Tibial artery (tissue), 4 donors: ENCODE results near the gene STK24.

ENCODE experiments used
- DNase-seq, 2 donors: peaks; one replicate each; pipeline ENCODE4 v3.0.0-alpha.2; 2019
- H3K27ac ChIP-seq, 2 donors: fragments of 200-600 bp; sonication (generic) in 1 of 2; 1 replicate in 1 of 2; 2 replicates in 1 of 2; pipeline ENCODE4 v1.5.1; 2018 to 2019; ENCODE audit warnings: mild to moderate bottlenecking in 1 of 2
- H3K27me3 ChIP-seq, 2 donors: fragments of 200-600 bp; sonication (generic) in 1 of 2; one replicate each; pipeline versions ENCODE4 v1.5.1 to v1.6.0; 2016 to 2019
- H3K36me3 ChIP-seq, 3 donors: fragments of 200-600 bp; sonication (generic) in 2 of 3; one replicate each; pipeline ENCODE4 v1.5.1; 2016 to 2019; ENCODE audit warnings: mild to moderate bottlenecking in 2 of 3
- H3K4me1 ChIP-seq, 4 donors: fragments of 200-600 bp; sonication (generic) in 2 of 4; 1 replicate in 3 of 4; 2 replicates in 1 of 4; pipeline ENCODE4 v1.5.1; 2016 to 2019
- H3K4me3 ChIP-seq, 2 donors: fragments of 200-600 bp; sonication (generic) in 1 of 2; 1 replicate in 1 of 2; 2 replicates in 1 of 2; pipeline ENCODE4 v1.5.1; 2018 to 2019; ENCODE audit warnings: mild to moderate bottlenecking in 2 of 2
- H3K9me3 ChIP-seq, 3 donors: fragments of 200-600 bp; sonication (generic) in 1 of 3; one replicate each; pipeline ENCODE4 v1.5.1; 2016 to 2019
- intact Hi-C: fragments of 100-400 bp; cut with DNase I; formaldehyde crosslinking; loops from one replicate; pipeline ENCODE4 v1.15.0; 2023; ENCODE audit warnings: low total_unique reads
- TF ChIP-seq, protein P1 (sequence below), 2 experiments: fragments of 200-600 bp in 1 of 2; fragments of 450-650 bp in 1 of 2; IDR thresholded peaks; one replicate each; pipeline ENCODE4 v1.5.1; 2017 to 2019; ENCODE audit warnings: antibody characterized with exemption in 2 of 2, mild to moderate bottlenecking in 1 of 2, moderate library complexity in 1 of 2

STK24 gene

DNA sequence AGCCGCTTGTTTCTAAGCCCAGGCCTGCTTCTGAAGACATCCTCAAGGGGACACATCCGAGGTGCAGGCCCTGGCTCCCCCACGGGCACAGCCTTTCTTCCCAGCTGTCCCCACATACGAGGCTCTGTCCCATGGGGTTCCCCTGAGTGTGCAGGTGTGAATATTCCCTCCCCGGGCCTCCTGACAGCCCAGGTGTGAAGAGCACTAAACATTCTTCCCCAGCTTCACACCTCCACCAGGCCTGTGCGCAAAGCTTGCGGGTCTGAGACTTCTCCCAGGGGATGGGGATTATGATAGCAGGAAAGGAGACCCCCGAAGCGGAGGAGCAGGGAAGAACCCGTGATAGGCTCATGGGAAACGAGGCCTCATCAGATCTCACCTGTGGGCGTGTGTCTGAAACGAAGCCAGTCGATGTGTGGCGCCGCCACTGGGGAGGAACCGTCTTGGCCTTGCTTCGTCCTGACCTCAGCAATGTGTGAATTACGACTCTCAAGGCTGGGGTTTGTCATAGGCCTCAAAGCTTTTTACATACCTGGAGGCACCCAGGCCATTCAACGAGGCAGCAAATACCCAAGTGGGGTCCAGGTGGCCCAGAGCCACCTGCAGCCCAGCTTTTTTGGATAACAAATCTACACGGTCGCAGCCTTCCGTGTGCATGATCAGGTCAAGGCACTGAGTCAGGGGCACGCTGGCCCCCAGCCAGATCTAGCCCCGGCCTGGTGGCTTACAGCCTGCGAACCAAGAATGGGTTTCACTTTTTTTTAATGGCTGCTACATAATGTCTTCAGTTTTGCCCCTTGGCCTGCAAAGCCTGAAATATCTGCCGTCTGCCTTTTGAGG lies 134.3 kb downstream of the STK24 start:
- Histone ChIP-seq H3K4me1 (peaks cover 0 to 8% (median 4%) of the 10 kb centered on the region in 4 donors), H3K27ac (no peak overlapping the region), H3K27me3 (no peaks in the 10 kb centered on the region), H3K4me3 (no peak overlapping the region), H3K36me3 (peaks cover 14 to 78% (median 51%) of the 10 kb centered on the region in 3 donors), H3K9me3 (no peaks in the 10 kb centered on the region)
- DNase-seq: no peak
- TF ChIP-seq, protein P1, sequence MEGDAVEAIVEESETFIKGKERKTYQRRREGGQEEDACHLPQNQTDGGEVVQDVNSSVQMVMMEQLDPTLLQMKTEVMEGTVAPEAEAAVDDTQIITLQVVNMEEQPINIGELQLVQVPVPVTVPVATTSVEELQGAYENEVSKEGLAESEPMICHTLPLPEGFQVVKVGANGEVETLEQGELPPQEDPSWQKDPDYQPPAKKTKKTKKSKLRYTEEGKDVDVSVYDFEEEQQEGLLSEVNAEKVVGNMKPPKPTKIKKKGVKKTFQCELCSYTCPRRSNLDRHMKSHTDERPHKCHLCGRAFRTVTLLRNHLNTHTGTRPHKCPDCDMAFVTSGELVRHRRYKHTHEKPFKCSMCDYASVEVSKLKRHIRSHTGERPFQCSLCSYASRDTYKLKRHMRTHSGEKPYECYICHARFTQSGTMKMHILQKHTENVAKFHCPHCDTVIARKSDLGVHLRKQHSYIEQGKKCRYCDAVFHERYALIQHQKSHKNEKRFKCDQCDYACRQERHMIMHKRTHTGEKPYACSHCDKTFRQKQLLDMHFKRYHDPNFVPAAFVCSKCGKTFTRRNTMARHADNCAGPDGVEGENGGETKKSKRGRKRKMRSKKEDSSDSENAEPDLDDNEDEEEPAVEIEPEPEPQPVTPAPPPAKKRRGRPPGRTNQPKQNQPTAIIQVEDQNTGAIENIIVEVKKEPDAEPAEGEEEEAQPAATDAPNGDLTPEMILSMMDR (IDR thresholded peaks at IDR 0.05): no peak
- intact Hi-C loops: loop anchor here (10.0 kb wide), 1 partner anchor 142 kb away; no protein-coding TSS in a partner anchor

DNA sequence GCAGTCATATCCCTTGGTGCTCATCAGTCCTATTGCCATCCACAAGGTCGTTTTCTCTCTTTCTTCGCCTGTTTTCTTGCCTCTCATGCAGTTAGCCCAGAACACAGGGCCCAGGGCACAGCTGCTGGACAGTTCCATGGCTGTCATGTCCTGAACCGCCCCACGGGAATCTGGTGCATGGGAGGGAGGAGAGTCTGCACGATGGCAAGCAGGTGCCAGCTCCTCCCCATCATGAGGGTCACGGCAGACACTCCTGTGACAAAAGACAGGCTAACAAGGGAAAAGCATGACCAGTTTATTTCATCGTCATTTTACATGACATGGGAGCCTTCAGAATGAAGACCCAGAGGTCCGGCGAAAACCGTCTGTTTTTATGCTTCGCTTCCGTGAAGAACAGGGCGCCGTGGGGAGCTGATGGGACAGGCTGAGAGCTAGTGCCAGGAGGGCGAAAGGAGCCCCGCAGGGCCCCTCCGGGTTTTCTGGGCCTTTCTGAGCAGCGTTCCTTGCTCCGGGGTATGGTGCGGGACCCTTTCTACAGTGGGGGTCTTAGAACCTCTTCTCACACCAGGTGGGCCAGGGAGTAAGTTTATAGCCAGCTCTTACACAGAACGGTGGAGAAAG lies 135.7 kb downstream of the STK24 start:
- intact Hi-C loops: loop anchor here (10.0 kb wide), 1 partner anchor 144 kb away; no protein-coding TSS in a partner anchor
- no peak for DNase-seq
- H3K27ac ChIP-seq: no peak overlapping the region
- peaks cover 16 to 75% (median 45%) of the 10 kb centered on the region in 3 donors for H3K36me3 ChIP-seq
- TF ChIP-seq, protein P1 (IDR thresholded peaks at IDR 0.05): no peak
- no peaks in the 10 kb centered on the region for H3K27me3 ChIP-seq
- peaks cover 0 to 8% (median 4%) of the 10 kb centered on the region in 4 donors for H3K4me1 ChIP-seq
- no peak overlapping the region for H3K4me3 ChIP-seq
- no peaks in the 10 kb centered on the region for H3K9me3 ChIP-seq

DNA sequence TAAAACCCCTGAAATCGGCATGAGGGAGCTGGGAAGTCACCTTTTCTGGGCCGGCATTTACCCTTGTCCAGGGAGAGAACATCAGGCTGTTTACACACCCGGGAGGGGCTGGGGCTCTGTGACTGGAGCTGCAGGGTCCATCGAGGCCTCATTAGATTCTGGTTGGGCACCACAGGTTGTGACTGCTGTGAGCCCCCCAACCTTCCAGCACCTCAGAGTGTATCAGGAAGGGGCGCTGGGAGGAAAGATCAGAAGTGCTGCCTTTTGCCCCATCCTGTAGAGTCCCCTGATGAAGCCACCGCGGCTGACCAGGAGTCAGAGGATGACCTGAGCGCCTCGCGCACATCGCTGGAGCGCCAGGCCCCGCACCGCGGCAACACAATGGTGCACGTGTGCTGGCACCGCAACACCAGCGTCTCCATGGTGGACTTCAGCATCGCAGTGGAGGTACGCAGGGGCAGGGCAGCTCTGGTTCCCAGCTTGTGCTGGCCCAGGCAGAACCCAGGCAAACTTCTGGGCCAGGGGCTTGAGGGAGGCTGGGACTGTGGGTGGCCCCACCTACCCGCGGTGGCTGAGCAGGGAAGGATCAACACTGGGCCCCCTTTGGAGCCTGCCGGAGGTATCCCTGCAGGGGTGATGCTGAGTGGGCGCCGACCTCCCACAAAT lies 136.4 kb downstream of the STK24 start:
- TF ChIP-seq, protein P1 (IDR thresholded peaks at IDR 0.05): no peak
- no peak for DNase-seq
- Histone ChIP-seq H3K9me3 (no peaks in the 10 kb centered on the region), H3K27me3 (no peaks in the 10 kb centered on the region), H3K27ac (no peak overlapping the region), H3K36me3 (peaks cover 19 to 75% (median 45%) of the 10 kb centered on the region in 3 donors), H3K4me3 (no peak overlapping the region), H3K4me1 (peaks cover 0 to 6% (median 2%) of the 10 kb centered on the region in 4 donors)
- intact Hi-C loops: loop anchor here (10.0 kb wide), 1 partner anchor 144 kb away; no protein-coding TSS in a partner anchor

DNA sequence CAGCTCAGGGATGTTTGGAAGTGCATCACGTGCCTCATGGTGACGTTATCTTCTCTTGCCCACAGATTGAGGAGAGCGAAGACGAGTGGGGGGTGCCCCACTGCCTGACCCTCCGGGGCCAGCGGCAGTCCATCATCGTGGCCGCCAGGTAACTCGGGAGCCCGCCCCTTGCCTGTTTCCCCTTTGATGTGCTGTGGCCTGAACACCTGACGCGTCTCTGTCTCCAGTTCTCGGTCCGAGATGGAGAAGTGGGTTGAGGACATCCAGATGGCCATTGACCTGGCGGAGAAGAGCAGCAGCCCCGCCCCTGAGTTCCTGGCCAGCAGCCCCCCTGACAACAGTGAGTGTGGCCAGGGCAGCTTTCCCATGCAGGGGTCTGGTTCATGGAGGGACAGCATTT lies 137.0 kb downstream of the STK24 start:
- no peak overlapping the region for H3K27ac ChIP-seq
- TF ChIP-seq, protein P1 (IDR thresholded peaks at IDR 0.05): no peak
- H3K27me3 ChIP-seq: no peaks in the 10 kb centered on the region
- H3K9me3 ChIP-seq: no peaks in the 10 kb centered on the region
- H3K4me1 ChIP-seq: no peaks in the 10 kb centered on the region
- peaks cover 19 to 75% (median 45%) of the 10 kb centered on the region in 3 donors for H3K36me3 ChIP-seq
- DNase-seq: no peak
- intact Hi-C loops: loop anchor here (10.0 kb wide), 1 partner anchor 145 kb away; no protein-coding TSS in a partner anchor
- no peak overlapping the region for H3K4me3 ChIP-seq

DNA sequence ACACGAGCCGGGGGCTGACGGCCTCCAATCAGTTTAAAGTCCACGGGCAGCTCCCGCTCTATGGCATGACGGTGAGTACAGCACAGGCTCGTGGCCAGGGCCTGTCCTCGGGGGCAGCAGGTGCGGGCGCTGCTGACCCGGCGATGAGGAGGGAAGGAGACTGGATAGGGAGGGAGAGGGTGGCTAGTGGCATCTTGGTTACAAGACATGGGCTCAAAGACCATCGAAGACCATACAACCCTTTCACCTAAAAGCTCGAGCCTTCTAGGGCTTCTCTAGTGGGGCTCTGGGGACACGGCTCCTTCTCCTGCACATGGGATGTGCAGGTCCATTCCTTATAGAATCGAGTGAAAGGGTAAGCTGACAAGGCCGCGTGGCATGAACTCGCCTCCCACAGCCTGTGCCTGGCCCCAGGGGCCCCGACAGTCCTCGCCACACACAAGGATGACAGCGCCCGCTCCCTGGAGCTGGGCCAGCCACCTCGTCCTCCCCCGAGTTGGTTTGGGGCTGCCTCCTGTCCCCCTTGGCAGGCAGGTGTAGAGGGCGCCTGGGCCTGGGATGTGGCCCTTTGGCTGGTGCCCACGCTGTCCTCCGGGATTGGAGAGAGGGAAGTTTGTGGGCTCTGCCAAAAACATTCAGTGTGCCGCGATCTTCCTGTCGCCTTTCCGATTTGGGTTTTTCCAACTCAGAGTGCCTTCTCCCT lies 137.6 kb downstream of the STK24 start:
- no peak overlapping the region for H3K4me3 ChIP-seq
- no peaks in the 10 kb centered on the region for H3K9me3 ChIP-seq
- TF ChIP-seq, protein P1 (IDR thresholded peaks at IDR 0.05): no peak
- peaks cover 19 to 75% (median 45%) of the 10 kb centered on the region in 3 donors for H3K36me3 ChIP-seq
- no peak overlapping the region for H3K27ac ChIP-seq
- H3K4me1 ChIP-seq: no peaks in the 10 kb centered on the region
- intact Hi-C loops: no loop called here
- DNase-seq: no peak
- no peaks in the 10 kb centered on the region for H3K27me3 ChIP-seq
